KG1 (cell line): ENCODE results near the gene SMYD1.
A peak's percentile ranks its signal among the peaks of the same experiment; 100 is the strongest.

Experiments
- DNase-seq: peaks from one replicate; lab custom pipeline; 2025; lab: John Stamatoyannopoulos, UW

Gene SMYD1

GRCh38 chr2:88087073-88087472 is 19.4 kb downstream of the SMYD1 start:
- DNase-seq = no peak

DNA sequence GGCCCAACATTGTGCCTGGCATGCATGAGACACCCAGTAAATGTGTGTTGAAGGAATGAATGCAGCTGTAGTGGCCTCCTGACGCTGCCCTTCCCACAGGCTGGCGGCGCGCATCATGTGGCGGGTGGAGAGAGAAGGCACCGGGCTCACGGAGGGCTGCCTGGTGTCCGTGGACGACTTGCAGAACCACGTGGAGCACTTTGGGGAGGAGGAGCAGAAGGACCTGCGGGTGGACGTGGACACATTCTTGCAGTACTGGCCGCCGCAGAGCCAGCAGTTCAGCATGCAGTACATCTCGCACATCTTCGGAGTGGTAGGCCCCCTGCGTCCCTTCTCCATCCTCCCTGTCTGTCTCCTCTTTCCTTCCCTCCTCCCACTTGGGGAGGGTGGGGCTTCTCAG is 20.1 kb downstream of the SMYD1 start:
- no peak for DNase-seq

DNA sequence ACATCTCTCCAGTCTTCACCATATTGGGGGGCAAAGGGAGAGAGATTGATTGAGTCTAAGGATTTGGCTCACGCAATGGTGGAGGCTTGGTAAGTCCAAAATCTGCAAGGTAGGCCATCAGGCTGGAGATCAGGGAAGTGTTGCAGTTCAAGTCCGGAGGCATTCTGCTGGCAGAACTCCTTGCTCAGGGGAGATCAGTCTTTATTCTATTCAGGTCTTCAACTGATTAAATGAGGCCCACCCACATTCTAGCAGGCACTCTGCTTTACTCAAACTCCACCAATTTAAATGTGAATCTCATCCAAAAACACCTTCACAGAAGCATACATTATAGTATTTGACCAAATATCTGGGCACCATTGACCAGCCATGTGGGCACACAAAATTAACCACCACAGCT is 21.4 kb downstream of the SMYD1 start:
- DNase-seq = no peak

- no peak for DNase-seq
Observed at GRCh38 chr2:88090446-88091283, 23.0 kb downstream of the SMYD1 start.

DNA sequence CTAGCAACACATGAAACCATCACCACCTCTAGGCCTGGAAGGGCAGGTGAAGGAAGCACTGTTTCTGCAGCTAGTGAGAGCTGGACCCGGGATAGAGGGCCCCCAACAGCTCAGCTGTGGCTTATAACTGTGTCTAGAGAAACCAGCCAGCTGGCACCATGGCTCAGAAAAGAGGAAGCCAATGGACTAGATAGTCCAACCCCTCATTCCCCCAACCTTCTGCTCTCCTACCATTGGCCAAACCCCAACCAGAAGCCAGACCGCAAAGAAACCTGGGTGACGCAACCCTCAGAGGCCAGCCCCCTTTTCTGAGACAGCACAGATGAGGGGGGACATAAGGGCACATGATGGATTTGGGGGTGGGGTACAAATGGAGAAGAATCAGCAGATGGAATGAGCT is 24.3 kb downstream of the SMYD1 start:
- peak; percentile 57 for DNase-seq

DNA sequence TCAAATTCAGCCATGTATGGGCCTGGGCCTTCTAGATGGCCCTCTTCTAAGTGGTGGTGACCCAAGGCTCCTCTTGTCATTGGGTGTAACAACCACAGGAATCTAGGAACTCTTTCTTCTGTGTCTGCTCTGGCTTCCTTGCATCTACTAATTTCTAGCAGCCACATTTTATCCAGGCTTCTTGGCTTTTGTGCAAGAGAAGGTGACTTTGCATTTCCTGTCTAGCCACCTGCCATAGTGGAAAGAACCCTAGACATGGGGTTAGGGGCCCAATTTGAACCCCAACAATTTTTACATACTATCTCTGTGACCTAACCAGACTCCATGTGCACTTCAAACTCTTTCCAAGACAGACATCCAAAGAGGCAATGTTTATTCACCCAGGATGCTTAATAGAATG is 25.1 kb downstream of the SMYD1 start:
- no peak for DNase-seq

GRCh38 chr2:88095022-88095421 is 27.4 kb downstream of the SMYD1 start:
- no peak for DNase-seq

- DNase-seq = no peak
Observed at GRCh38 chr2:88096708-88097107, 29.1 kb downstream of the SMYD1 start.

DNA sequence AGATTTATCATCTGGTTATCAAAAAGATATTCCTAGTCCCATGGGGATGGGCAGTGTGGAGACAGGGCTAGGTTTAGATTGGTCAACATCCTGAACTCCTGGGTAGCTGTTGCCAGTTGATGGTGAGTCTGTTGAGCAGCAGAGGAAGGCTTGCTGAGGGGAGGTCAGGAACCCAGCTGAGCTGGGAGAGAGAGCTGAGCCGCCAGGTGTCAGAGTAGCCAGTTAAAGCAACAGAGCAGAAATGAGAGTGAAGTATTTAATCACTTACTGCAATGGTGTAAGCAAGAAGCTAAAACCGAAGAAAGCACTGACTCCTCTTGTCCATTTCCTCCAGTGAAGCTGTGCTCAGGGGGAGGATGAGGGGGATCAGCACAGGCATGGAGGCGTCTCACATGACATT is 29.6 kb downstream of the SMYD1 start:
- no peak for DNase-seq

DNA sequence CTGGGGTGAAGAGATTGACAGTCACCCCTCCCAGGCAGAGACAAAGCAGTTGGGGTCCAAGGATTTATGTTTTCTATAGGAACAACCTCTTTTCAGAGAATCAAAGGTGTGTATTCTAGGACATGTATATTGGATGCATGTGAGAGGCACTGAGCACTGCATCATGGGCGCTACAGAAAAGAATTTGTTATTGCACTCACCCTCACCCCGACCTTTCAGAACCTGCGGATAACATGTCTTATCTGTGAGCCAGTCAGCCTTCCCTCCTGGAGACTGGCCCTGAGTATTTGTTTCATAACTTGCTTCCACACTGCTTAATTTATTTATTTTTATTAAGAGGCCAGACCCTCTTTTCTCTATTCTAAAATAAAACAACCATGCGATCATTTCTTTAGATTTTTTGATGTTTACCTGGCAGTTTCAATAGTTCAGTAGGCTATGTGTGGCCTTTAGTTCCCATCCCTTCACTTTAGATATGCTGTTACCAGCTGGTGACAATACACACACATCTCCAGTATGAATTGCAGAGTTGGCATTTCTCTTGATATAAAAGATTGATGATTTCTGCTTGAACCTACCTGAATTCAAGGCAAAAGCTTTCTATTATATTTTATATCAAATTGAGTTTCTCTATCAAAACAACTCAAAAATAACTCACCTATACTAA is 30.4 kb downstream of the SMYD1 start:
- DNase-seq = no peak

- DNase-seq = no peak
Observed at GRCh38 chr2:88098558-88098900, 30.9 kb downstream of the SMYD1 start.

GRCh38 chr2:88099798-88100488 is 32.3 kb downstream of the SMYD1 start:
- no peak for DNase-seq

DNA sequence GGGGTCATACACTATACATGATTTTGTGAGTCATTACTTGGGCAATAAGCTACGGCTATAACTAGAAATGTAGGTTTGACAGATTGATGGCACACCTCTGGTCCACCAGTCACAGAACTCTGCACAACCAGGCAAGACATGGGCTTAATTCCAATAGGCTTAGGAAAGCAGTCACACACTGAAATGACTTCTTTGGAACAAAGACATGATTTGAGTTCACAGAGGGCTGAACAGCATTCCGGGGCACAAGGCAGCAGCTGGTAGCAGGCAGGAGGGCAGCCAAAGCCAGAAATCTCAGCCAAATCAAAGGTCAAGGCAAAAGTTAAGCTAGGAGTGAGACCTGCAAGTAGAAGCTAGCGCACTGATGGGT is 32.8 kb downstream of the SMYD1 start:
- no peak for DNase-seq

DNA sequence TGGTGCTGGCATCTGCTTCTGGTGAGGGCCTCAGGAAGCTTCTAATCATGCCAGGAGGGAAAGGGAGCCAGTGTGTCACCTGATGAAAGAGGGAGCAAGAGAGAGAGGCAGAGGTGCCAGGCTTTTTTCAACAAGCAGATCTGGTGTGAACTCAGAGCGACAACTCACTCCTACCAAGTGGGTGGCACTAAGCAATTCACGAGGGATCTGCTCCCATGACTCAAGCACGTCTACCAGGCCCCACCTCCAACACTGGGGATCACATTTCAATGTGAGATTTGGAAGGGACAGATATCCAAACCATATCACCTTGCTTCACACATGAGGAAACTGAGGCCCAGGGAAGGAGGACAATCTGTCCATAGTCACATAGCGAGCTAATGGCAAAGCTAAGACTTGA is 41.2 kb downstream of the SMYD1 start:
- DNase-seq = no peak

- no peak for DNase-seq
Observed at GRCh38 chr2:88110830-88111229, 43.2 kb downstream of the SMYD1 start.

DNA sequence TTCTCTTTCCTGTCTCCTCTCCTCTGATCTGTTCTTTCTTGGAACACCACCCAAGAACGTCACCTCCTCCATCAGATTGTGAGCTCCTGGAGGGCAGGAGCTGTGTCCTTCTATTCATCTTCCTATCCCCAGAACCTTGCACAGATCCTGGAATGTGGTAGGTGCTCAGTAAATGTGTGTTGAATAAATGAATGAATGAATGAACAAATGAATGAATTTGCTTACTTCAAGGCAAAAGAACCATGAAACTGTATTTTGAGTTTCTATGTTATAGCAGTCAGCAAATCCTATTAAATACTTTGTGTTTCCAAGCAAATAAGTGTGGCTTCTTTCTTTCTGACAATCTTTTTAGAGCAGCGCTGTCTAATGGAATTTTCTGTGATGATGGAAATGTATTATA is 45.4 kb downstream of the SMYD1 start:
- DNase-seq = no peak

DNA sequence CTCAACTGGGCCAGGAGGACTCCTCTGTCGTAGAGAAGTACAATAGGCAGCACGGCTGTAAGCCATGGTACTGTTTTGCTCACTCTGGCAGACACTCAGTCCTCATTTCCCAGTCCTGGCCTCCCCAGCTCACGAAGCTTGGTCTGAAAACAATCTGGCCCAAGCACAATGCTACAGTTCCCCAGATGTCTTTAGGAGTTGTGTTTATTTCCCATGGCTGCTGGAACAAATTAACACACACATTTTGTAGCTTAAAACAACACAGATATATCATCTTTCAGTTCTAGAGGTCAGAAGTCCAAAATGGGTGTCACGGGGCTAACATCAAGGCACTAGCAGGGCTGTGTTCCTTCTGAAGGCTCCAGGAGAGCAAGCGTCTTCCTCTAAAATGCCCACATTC is 47.3 kb downstream of the SMYD1 start:
- DNase-seq = no peak

DNA sequence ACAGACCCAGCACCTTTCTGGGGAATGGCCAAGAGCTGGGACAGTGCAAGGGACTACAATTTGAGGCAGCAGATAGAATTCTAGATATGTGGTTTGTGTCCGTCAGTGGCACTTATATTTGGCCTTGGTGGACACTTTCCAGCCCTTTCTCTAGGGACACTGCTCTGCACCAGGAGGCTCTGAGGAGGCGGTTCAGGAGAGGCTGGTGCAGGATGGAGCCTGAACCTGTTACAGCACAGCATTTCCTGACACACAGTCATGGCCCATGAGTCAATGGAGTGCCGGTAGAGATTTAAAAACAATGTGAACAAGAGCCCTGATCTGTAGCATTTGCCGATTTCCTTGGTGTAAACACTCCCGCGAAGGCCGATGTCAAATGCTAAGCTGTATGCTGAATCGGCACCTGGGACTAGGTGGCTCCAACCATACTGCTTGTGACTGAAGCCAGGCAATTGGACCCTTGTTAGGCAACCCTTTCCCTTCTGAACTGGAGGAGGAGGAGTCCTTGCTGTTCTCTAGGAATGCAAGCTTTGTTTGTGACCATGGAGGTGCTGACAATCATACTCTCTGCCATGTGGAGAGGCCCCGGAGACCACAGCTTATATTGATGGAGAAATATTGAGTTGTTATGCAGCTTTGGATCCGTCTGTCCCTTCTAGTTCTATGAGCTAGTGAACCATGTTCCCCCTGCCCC is 48.3 kb downstream of the SMYD1 start:
- no peak for DNase-seq

DNA sequence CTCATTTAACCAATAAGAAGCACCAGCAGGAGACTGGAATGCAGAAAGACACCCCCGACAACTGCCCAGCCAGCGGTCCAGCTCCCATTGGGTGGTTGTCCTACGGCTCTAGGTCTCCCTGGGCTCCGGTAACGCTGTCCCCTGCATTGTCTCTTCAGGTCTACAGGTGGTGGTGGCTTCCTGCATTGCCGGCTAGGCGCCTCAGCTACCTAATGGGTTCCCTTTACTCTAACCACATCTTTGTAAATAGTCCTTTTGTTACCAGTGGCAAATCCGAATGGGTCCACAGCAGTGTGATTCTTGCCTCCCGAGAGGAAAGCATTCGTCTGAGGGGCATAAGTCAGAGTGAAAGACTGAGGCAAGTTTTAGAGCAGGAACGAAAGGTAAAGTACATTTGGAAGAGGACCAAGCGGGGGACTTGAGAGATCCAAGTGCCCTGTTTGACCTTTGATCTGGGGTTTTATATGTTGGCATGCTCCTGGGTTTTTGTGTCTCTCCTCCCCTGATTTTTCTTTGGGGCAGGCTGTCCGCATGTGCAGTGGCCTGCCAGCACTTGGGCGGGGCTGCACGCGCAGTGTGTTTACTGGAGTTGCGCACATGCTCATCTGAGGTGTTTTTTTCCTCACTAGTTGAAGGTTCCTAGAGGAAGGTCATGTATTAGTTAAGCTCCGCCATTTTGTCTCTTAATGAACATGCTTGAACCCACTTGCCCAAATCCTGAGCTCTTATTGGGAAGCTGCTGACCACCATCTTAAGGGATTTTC is 49.2 kb downstream of the SMYD1 start:
- no peak for DNase-seq

DNA sequence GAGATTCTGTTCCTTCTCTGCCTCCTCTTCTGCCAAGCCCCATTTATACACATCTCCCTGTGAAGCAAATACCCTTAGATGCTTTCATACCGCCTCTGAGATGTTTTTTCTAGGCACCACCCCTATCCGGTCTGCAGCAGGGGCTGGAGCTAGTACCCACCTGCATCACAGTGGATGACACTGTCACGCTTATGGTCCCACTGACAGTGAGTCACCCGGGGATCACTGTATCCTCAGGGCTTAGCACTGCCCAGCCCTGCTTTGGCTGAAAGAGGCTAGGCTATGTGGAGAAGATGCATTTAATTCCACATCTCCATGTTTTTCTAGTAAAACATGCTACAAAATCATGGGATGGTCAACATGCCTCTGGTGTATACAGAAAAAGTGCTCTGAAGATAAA is 50.3 kb downstream of the SMYD1 start:
- DNase-seq = no peak

- no peak for DNase-seq
Observed at GRCh38 chr2:88121678-88122077, 54.1 kb downstream of the SMYD1 start.
